Endodermal cell (in vitro differentiated cells): ENCODE measurements around the gene EID3. TPM values are rescaled to one million over a fixed set of nuclear protein-coding genes. Genes with fewer than 3 reads are reported as not detected.

Experiments
- DNase-seq: peaks from one replicate; pipeline ENCODE4 v3.0.0-alpha.2; 2017
- H3K27ac ChIP-seq: 2 replicates; pipeline ENCODE4 v1.5.1; 2013; ENCODE audit warnings: mild to moderate bottlenecking, low read depth, low read length, moderate library complexity
- H3K27me3 ChIP-seq: 2 replicates; pipeline ENCODE4 v1.6.1; 2013; ENCODE audit warnings: mild to moderate bottlenecking, low read length, moderate library complexity; ENCODE audit not compliant: insufficient read depth, control insufficient read depth, poor library complexity, severe bottlenecking
- H3K36me3 ChIP-seq: 2 replicates; pipeline ENCODE4 v1.7.0; 2013; ENCODE audit warnings: mild to moderate bottlenecking, low read length, moderate library complexity; ENCODE audit not compliant: control insufficient read depth, insufficient read depth
- H3K4me1 ChIP-seq: one replicate; pipeline ENCODE4 v1.7.0; 2013; ENCODE audit warnings: low read length; ENCODE audit not compliant: control insufficient read depth, insufficient read depth
- H3K4me3 ChIP-seq: 2 replicates; pipeline ENCODE4 v1.5.1; 2013; ENCODE audit warnings: mild to moderate bottlenecking, low read length, moderate library complexity
- H3K9ac ChIP-seq: 2 replicates; pipeline ENCODE4 v1.6.1; 2013; ENCODE audit warnings: mild to moderate bottlenecking, low read length, moderate library complexity; ENCODE audit not compliant: poor library complexity, severe bottlenecking; ENCODE audit errors: extremely low read depth
- H3K9me3 ChIP-seq: 2 replicates; pipeline ENCODE4 v1.6.1; 2013; ENCODE audit warnings: mild to moderate bottlenecking, low read length, moderate library complexity; ENCODE audit not compliant: control insufficient read depth
- H3K27ac Mint-ChIP-seq: 2 replicates; pipeline ENCODE4 v1.8.0; 2020; ENCODE audit warnings: mixed read lengths
- H3K27me3 Mint-ChIP-seq: 2 replicates; pipeline ENCODE4 v1.8.0; 2021; ENCODE audit warnings: mild to moderate bottlenecking, mixed read lengths; ENCODE audit not compliant: insufficient read depth
- H3K36me3 Mint-ChIP-seq: 2 replicates; pipeline ENCODE4 v1.8.0; 2020; ENCODE audit warnings: low read depth, mixed read lengths
- H3K4me1 Mint-ChIP-seq: 2 replicates; pipeline ENCODE4 v1.8.0; 2020; ENCODE audit warnings: mixed read lengths
- H3K4me3 Mint-ChIP-seq: 2 replicates; pipeline ENCODE4 v1.8.0; 2020; ENCODE audit warnings: mild to moderate bottlenecking, moderate library complexity, mixed read lengths
- H3K9me3 Mint-ChIP-seq: 2 replicates; pipeline ENCODE4 v1.8.0; 2020; ENCODE audit warnings: mild to moderate bottlenecking, mixed read lengths
- WGBS, 2 experiments: methylation state at CpG; one replicate each; pipeline versions ENCODE4 v1.1.5 to v1.1.7; 2013; ENCODE audit warnings: missing lambda C conversion rate in 2 of 2, mixed read lengths in 1 of 2; ENCODE audit not compliant: insufficient coverage in 1 of 2, insufficient read length in 1 of 2; 5-methylcytosine and 5-hydroxymethylcytosine counted together
- total RNA-seq, 2 donors: library from RNA; stranded (reverse); fragmentation: NEBNext Ultra II Directional in 1 of 2; extraction: Animal tissue kit (Norgen Biotek cat#: 25700) in 1 of 2; gene quantifications; 2 replicates in 1 of 2; 3 replicates in 1 of 2; pipeline ENCODE4 v1.2.1, GENCODE V29; 2021
- TF ChIP-seq, protein P1 (sequence below): fragments of 200-600 bp; sonication (generic); conservative IDR thresholded peaks from 2 replicates; pipeline ENCODE4 v1.5.0; 2021; ENCODE audit warnings: antibody characterized with exemption, mild to moderate bottlenecking

EID3 gene
- total RNA-seq, 2 donors from 2014 or later, result 3.7 to 4.6 TPM

DNA sequence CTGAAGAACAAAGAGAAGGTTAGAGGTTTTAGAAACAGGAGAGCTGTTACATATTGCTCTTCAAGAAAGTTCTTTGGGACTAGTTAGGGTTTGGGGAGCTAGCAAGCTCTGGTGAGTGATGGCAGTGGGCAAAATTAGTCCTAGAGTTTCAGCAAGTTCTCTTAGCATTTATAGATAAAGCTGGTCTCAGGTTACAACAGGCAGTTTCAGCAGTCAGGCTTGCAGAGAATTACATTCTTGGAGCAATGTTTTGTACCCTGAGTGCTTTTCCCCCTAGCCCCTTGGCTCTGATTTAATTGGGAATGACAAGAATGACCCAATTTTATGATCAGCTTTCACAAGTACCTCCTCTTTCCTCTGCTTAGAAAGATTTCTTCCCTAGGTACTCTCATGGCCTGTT is 21.4 kb upstream of the EID3 start:
- no peaks in the 10 kb centered on the region for H3K9me3 Mint-ChIP-seq
- H3K9ac ChIP-seq, result no peak overlapping the region
- H3K27ac Mint-ChIP-seq, result no peak overlapping the region
- H3K27ac ChIP-seq, result no peak overlapping the region
- TF ChIP-seq, protein P1, sequence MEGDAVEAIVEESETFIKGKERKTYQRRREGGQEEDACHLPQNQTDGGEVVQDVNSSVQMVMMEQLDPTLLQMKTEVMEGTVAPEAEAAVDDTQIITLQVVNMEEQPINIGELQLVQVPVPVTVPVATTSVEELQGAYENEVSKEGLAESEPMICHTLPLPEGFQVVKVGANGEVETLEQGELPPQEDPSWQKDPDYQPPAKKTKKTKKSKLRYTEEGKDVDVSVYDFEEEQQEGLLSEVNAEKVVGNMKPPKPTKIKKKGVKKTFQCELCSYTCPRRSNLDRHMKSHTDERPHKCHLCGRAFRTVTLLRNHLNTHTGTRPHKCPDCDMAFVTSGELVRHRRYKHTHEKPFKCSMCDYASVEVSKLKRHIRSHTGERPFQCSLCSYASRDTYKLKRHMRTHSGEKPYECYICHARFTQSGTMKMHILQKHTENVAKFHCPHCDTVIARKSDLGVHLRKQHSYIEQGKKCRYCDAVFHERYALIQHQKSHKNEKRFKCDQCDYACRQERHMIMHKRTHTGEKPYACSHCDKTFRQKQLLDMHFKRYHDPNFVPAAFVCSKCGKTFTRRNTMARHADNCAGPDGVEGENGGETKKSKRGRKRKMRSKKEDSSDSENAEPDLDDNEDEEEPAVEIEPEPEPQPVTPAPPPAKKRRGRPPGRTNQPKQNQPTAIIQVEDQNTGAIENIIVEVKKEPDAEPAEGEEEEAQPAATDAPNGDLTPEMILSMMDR, result no peak
- H3K36me3 Mint-ChIP-seq, result no peaks in the 10 kb centered on the region
- H3K27me3 ChIP-seq, result no peaks in the 10 kb centered on the region
- H3K4me3 ChIP-seq, result no peak overlapping the region
- H3K36me3 ChIP-seq, result no peaks in the 10 kb centered on the region
- no peak for DNase-seq
- H3K9me3 ChIP-seq, result no peaks in the 10 kb centered on the region
- H3K4me1 ChIP-seq, result no peaks in the 10 kb centered on the region
- no peaks in the 10 kb centered on the region for H3K27me3 Mint-ChIP-seq
- no peak overlapping the region for H3K4me3 Mint-ChIP-seq
- H3K4me1 Mint-ChIP-seq, result peaks cover 12% of the 10 kb centered on the region

DNA sequence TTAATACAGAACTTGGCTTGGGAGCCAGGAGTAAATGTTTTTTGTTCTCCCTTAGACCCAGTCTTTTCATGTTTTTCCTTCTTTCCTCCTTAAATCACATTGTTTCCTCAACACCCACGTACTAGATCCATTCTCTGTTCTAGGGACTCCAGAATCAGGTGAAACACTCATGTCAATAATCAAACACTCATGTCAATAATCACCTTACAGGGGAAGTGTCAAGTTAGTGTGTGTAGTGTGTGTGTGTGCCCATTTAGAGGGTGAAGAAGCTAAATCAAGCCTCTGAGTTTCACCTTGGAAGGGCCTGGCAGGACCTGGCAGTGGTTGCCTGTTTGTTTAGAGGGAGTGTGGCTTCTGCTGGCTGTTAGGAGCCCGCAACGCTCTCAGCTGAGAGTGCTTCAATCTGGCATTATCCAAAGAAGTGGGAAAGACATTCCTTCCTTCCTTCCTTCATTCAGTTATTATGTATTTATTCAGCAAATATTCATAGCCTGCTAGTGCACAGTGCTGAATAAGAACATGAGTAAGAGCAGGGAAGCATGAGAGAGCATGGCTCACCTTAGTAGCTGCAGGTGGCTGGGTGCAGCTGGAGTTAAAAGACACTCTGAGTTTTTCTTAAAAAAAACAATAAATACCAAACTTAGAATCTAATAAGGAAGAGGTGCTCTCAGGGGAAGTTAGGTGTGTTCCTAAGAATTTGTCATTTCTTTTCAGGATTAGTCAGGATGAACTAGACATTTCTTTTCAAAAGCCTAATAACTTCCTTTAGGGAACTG is 17.6 kb upstream of the EID3 start:
- peaks cover 19% of the 10 kb centered on the region for H3K4me1 Mint-ChIP-seq
- peak; percentile 68 for DNase-seq
- H3K4me3 Mint-ChIP-seq, result peak overlapping the region; percentile 100
- Histone ChIP-seq H3K27ac (peak overlapping the region; percentile 97), H3K9me3 (no peaks in the 10 kb centered on the region), H3K9ac (peak overlapping the region; percentile 96), H3K4me3 (peak overlapping the region; percentile 98), H3K27me3 (no peaks in the 10 kb centered on the region), H3K4me1 (no peaks in the 10 kb centered on the region), H3K36me3 (peaks cover 3% of the 10 kb centered on the region)
- no peaks in the 10 kb centered on the region for H3K27me3 Mint-ChIP-seq
- peaks cover 3% of the 10 kb centered on the region for H3K36me3 Mint-ChIP-seq
- H3K9me3 Mint-ChIP-seq, result no peaks in the 10 kb centered on the region
- H3K27ac Mint-ChIP-seq, result peak overlapping the region; percentile 100
- 85 to 100% methylated on average over 1 to 3 of the region's 3 CpGs for WGBS, 2 experiments
- TF ChIP-seq, protein P1, result no peak

DNA sequence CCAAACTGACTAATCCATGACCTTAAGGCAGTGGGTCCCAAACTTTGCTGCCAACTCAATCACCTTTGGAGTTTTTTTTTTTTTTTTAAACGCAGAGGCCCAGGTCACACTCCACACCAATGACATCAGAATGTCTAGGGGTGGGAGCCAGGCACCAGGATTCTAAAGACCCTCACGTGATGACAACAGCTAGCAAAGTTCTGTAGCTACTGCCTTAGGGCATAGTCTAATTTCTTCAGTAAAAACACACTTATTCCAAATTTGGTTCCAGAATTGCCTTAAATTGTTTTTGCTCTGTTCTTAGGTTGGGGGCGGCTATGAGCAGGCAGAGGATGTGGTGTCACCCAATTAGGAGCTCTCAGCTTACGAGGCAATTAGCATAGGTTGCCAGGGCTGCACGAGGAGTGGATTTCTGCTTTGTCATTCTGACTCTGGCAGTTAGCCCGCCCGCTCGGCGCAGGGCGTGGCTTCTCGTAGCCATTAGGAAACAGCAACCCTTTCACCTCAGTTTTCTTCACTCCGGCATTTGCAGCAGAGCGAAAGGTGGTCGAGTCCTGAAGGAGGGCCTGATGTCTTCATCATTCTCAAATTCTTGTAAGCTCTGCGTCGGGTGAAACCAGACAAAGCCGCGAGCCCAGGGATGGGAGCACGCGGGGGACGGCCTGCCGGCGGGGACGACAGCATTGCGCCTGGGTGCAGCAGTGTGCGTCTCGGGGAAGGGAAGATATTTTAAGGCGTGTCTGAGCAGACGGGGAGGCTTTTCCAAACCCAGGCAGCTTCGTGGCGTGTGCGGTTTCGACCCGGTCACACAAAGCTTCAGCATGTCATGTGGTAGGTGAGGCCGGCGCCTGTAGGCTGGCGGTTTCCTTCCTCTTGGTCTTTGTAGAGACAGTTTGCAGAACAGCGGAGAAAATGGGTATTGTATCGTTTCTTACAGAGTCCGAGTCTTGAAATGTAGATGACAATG is 16.7 kb upstream of the EID3 start:
- H3K4me1 Mint-ChIP-seq, result peaks cover 19% of the 10 kb centered on the region
- peak overlapping the region; percentile 100 for H3K4me3 Mint-ChIP-seq
- Histone ChIP-seq H3K9me3 (no peaks in the 10 kb centered on the region), H3K27ac (peak overlapping the region; percentile 97), H3K4me3 (peak overlapping the region; percentile 98), H3K27me3 (no peaks in the 10 kb centered on the region), H3K36me3 (peaks cover 7% of the 10 kb centered on the region), H3K4me1 (no peaks in the 10 kb centered on the region), H3K9ac (peak overlapping the region; percentile 96)
- TF ChIP-seq, protein P1, result no peak
- H3K9me3 Mint-ChIP-seq, result no peaks in the 10 kb centered on the region
- peak overlapping the region; percentile 100 for H3K27ac Mint-ChIP-seq
- no peaks in the 10 kb centered on the region for H3K27me3 Mint-ChIP-seq
- peak; percentile 98 for DNase-seq
- WGBS, 2 experiments, result 0 to 1% methylated on average over 23 to 40 of the region's 40 CpGs
- H3K36me3 Mint-ChIP-seq, result peaks cover 6% of the 10 kb centered on the region
